Measurements from ENCODE around the gene EHMT2. TPM values are rescaled to one million over a fixed set of nuclear protein-coding genes. Genes with fewer than 3 reads are reported as not detected.
A peak's percentile ranks its signal among the peaks of the same experiment; 100 is the strongest.

EHMT2 gene
- total and polyA plus RNA-seq, 2 of the 8 experiments (the other 6 are each of a cell fraction or from before 2014, with no cell fraction given): 125 to 177 TPM

DNA sequence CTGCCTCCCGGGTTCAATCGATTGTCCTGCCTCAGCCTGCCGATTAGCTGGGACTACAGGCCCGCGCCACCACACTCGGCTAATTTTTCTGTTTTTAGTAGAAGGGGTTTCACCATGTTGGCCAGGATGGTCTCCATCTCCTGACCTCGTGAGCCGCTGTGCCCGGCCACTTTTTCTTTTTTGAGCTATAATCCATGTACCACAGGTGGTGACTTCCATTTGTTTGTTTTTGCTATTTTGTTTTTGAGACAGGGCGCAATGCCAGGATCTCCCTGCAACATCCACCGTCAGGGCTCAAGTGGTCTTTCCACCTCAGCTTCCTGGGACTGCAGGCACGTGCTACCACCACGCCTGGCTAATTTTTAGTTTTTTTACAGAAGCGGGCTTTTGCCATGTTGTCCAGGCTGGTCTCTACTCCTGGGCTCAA is 61.4 kb downstream of the EHMT2 start:
- Histone ChIP-seq H3K4ac (replicated peaks; ENCODE audit: insufficient read length, low read depth, low read length) (peak overlapping the region; percentile 12), H3K79me2 (ENCODE audit: control insufficient read depth in 1 of 2, insufficient read depth in 2 of 2, low read length in 2 of 2) (peaks cover 17 to 44% of the 10 kb centered on the region in 2 experiments), H3K9ac (replicated peaks in 1 of 4; ENCODE audit: extremely low read depth in 1 of 4, low read depth in 3 of 4, low read length in 3 of 4) (peak overlapping the region; percentile 58 to 96 (median 84)), H2BK5ac (ENCODE audit: low read depth, low read length) (peak overlapping the region; percentile 32; the same call in 1 of the 2 replicates), H3K36me3 (ENCODE audit: control insufficient read depth in 2 of 4, insufficient read depth in 4 of 4, low read length in 3 of 4) (peaks cover 34 to 57% (median 46%) of the 10 kb centered on the region in 4 experiments), H3K23ac (ENCODE audit: insufficient read length) (no peak overlapping the region), H3K27me3 (replicated peaks in 1 of 4; ENCODE audit: control insufficient read depth in 3 of 4, extremely low read depth in 1 of 4, insufficient read depth in 3 of 4, low read length in 3 of 4) (no peaks in the 10 kb centered on the region), H3K56ac (replicated peaks; ENCODE audit: insufficient read length, low read depth, low read length) (peak overlapping the region; percentile 79), H3K79me1 (ENCODE audit: low read depth, low read length) (peaks cover 3% of the 10 kb centered on the region; the same call in 1 of the 2 replicates), H3K9me3 (ENCODE audit: insufficient read depth in 2 of 2, low read depth in 1 of 2, low read length in 1 of 2) (no peaks in the 10 kb centered on the region), H3K4me3 (ENCODE audit: extremely low read depth in 1 of 4, insufficient read depth in 2 of 4, low read depth in 3 of 4, low read length in 4 of 4) (peak overlapping the region; percentile 70 to 99 (median 92)), H2BK120ac (replicated peaks; ENCODE audit: low read depth, low read length) (no peak overlapping the region), H4K5ac (ENCODE audit: insufficient read length, low read depth, low read length) (no peak overlapping the region), H2BK20ac (ENCODE audit: low read length) (no peak overlapping the region), H4K8ac (ENCODE audit: extremely low read depth, insufficient read depth, low read length) (no peak overlapping the region), H3K18ac (ENCODE audit: extremely low read depth, low read length) (peak overlapping the region; percentile 4), H3K23me2 (ENCODE audit: low read depth, low read length) (peaks cover 15% of the 10 kb centered on the region), H4K91ac (replicated peaks; ENCODE audit: insufficient read length, low read length) (no peak overlapping the region), H2BK15ac (ENCODE audit: low read length) (no peak overlapping the region), H3K14ac (ENCODE audit: insufficient read length) (no peak overlapping the region), H4K20me1 (replicated peaks in 1 of 2; ENCODE audit: control insufficient read depth in 1 of 2, insufficient read depth in 2 of 2, low read length in 2 of 2) (peaks cover 18 to 22% of the 10 kb centered on the region in 2 experiments), H2BK12ac (ENCODE audit: low read depth, low read length) (no peak overlapping the region), H3K4me2 (ENCODE audit: insufficient read depth in 1 of 2, low read depth in 2 of 2, low read length in 2 of 2) (peak overlapping the region; percentile 84 to 99), H3K4me1 (replicated peaks in 1 of 4; ENCODE audit: control insufficient read depth in 3 of 4, insufficient read depth in 4 of 4, low read length in 3 of 4) (peaks cover 2 to 9% (median 6%) of the 10 kb centered on the region in 4 experiments; a peak in 5 of 7 replicates), H2AFZ (ENCODE audit: low read length) (no peak overlapping the region), H3K27ac (ENCODE audit: low read depth, low read length) (peak overlapping the region; percentile 2; the same call in 1 of the 2 replicates), H2AK5ac (ENCODE audit: low read depth, low read length) (no peak overlapping the region)
- TF ChIP-seq TAF7 (optimal IDR thresholded peaks at IDR 0.05; ENCODE audit: borderline replicate concordance, low read depth, low read length): no peak
- WGBS, 2 experiments (ENCODE audit: extremely low coverage in 1 of 2, insufficient coverage in 1 of 2, insufficient read length in 1 of 2, insufficient replicate concordance in 2 of 2, low coverage in 1 of 2, low lambda C conversion rate in 2 of 2, missing lambda C conversion rate in 1 of 2): 13% methylated on average over 14 of the region's 14 CpGs; no CpG with 5 or more reads in 1 of the 2 experiments
- DNase-seq (ENCODE audit: low read depth in 1 of 2, low spot score in 2 of 2) (no peak), FAIRE-seq (no peak)
- CTCF ChIA-PET (ENCODE audit: partially characterized antibody): interaction anchor here (0.6 to 4.5 kb wide), 5 partner anchors 45 to 70 kb away, joined by 3 to 15 read pairs (median 7); no protein-coding TSS in a partner anchor
- POLR2A ChIA-PET (ENCODE audit: partially characterized antibody): interaction anchor here (0.5 to 11.4 kb wide), 31 partner anchors 11 to 214 kb away, joined by 3 to 189 read pairs (median 6); partner anchors contain the start of genes BAG6, C6orf47, DXO and GPANK1

All from H1 (cell line).